ENCODE data around the gene SIGLEC6. TPM values are rescaled to one million over a fixed set of nuclear protein-coding genes. Genes with fewer than 3 reads are reported as not detected.

Gene SIGLEC6
- total RNA-seq, 1 donor from 2014 or later = not detected

- DNase-seq = no peak
- Mint-ChIP-seq H3K4me3 (ENCODE audit: unreplicated experiment) (no peak overlapping the region), H3K9me3 (ENCODE audit: unreplicated experiment) (peaks cover 3% of the 10 kb centered on the region), H3K36me3 (ENCODE audit: unreplicated experiment) (peaks cover 4% of the 10 kb centered on the region), H3K27ac (ENCODE audit: unreplicated experiment) (no peak overlapping the region), H3K27me3 (ENCODE audit: unreplicated experiment) (peaks cover 2% of the 10 kb centered on the region), H3K4me1 (ENCODE audit: low read depth, unreplicated experiment) (no peaks in the 10 kb centered on the region)
- no peak for TF ChIP-seq CTCF (IDR thresholded peaks at IDR 0.05; ENCODE audit: partially characterized antibody, unreplicated experiment)
Observed at GRCh38 chr19:51521781-51522180, 9.7 kb downstream of the SIGLEC6 start.

- H3K9me3 Mint-ChIP-seq (ENCODE audit: unreplicated experiment) = peaks cover 3% of the 10 kb centered on the region
- TF ChIP-seq CTCF (IDR thresholded peaks at IDR 0.05; ENCODE audit: partially characterized antibody, unreplicated experiment) = no peak
- H3K36me3 Mint-ChIP-seq (ENCODE audit: unreplicated experiment) = peaks cover 4% of the 10 kb centered on the region
- no peak overlapping the region for H3K4me3 Mint-ChIP-seq (ENCODE audit: unreplicated experiment)
- no peak overlapping the region for H3K27ac Mint-ChIP-seq (ENCODE audit: unreplicated experiment)
- no peak for DNase-seq
- H3K4me1 Mint-ChIP-seq (ENCODE audit: low read depth, unreplicated experiment) = no peaks in the 10 kb centered on the region
- H3K27me3 Mint-ChIP-seq (ENCODE audit: unreplicated experiment) = peaks cover 2% of the 10 kb centered on the region
Observed at GRCh38 chr19:51521357-51521756, 10.1 kb downstream of the SIGLEC6 start.

- H3K9me3 Mint-ChIP-seq (ENCODE audit: unreplicated experiment) = peaks cover 3% of the 10 kb centered on the region
- DNase-seq = no peak
- no peaks in the 10 kb centered on the region for H3K4me1 Mint-ChIP-seq (ENCODE audit: low read depth, unreplicated experiment)
- TF ChIP-seq CTCF (IDR thresholded peaks at IDR 0.05; ENCODE audit: partially characterized antibody, unreplicated experiment) = no peak
- peaks cover 2% of the 10 kb centered on the region for H3K27me3 Mint-ChIP-seq (ENCODE audit: unreplicated experiment)
- no peak overlapping the region for H3K27ac Mint-ChIP-seq (ENCODE audit: unreplicated experiment)
- peaks cover 4% of the 10 kb centered on the region for H3K36me3 Mint-ChIP-seq (ENCODE audit: unreplicated experiment)
- H3K4me3 Mint-ChIP-seq (ENCODE audit: unreplicated experiment) = no peak overlapping the region
Observed at GRCh38 chr19:51520728-51521127, 10.7 kb downstream of the SIGLEC6 start.

GRCh38 chr19:51514866-51515481 lies 16.5 kb downstream of the SIGLEC6 start:
- Mint-ChIP-seq H3K27me3 (ENCODE audit: unreplicated experiment) (peaks cover 4% of the 10 kb centered on the region), H3K27ac (ENCODE audit: unreplicated experiment) (no peak overlapping the region), H3K36me3 (ENCODE audit: unreplicated experiment) (peaks cover 4% of the 10 kb centered on the region), H3K9me3 (ENCODE audit: unreplicated experiment) (peaks cover 2% of the 10 kb centered on the region), H3K4me3 (ENCODE audit: unreplicated experiment) (no peak overlapping the region), H3K4me1 (ENCODE audit: low read depth, unreplicated experiment) (no peaks in the 10 kb centered on the region)
- TF ChIP-seq CTCF (IDR thresholded peaks at IDR 0.05; ENCODE audit: partially characterized antibody, unreplicated experiment) = peak; percentile 95
- DNase-seq = no peak

GRCh38 chr19:51513968-51514367 lies 17.5 kb downstream of the SIGLEC6 start:
- Mint-ChIP-seq H3K4me3 (ENCODE audit: unreplicated experiment) (no peak overlapping the region), H3K9me3 (ENCODE audit: unreplicated experiment) (peaks cover 2% of the 10 kb centered on the region), H3K4me1 (ENCODE audit: low read depth, unreplicated experiment) (no peaks in the 10 kb centered on the region), H3K27ac (ENCODE audit: unreplicated experiment) (no peak overlapping the region), H3K27me3 (ENCODE audit: unreplicated experiment) (peaks cover 4% of the 10 kb centered on the region), H3K36me3 (ENCODE audit: unreplicated experiment) (peaks cover 4% of the 10 kb centered on the region)
- DNase-seq = no peak
- no peak for TF ChIP-seq CTCF (IDR thresholded peaks at IDR 0.05; ENCODE audit: partially characterized antibody, unreplicated experiment)

Measured in glutamatergic neuron (in vitro differentiated cells).